GM19455 (cell line): ENCODE measurements around the gene IL20RA.

Experiments
- ATAC-seq: cut with Tn5 transposase; IDR thresholded peaks from one replicate; pipeline ENCODE4 v1.9.1; 2021; ENCODE audit not compliant: unreplicated experiment

Gene IL20RA

DNA sequence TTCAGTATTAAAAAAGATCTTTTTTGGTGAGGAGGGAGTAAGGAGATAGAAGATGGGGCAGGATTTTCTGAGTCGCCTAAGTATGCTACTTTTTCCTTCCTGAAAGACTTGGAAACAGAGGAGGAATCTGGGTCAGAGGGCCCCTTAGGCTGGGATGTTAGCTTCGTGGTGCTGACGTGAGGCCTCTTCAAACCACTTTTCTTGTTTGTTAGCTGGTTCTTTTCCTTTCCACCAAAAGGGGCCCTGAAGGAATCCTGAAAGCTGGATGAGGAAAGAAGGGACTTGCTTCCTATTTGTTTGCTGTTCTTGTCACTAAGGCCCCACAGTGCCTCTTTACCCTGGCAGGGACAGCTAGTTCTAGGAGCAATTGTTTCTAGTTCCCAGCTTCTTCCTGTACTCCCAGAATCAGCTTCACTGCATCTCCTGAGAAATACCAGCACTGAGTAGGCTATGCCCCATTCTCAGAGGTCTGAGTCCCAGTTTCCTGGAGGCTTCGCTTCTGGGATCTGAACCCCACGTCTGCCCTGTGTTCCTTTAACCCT, 2.2 kb upstream of the IL20RA start:
- ATAC-seq: no peak

DNA sequence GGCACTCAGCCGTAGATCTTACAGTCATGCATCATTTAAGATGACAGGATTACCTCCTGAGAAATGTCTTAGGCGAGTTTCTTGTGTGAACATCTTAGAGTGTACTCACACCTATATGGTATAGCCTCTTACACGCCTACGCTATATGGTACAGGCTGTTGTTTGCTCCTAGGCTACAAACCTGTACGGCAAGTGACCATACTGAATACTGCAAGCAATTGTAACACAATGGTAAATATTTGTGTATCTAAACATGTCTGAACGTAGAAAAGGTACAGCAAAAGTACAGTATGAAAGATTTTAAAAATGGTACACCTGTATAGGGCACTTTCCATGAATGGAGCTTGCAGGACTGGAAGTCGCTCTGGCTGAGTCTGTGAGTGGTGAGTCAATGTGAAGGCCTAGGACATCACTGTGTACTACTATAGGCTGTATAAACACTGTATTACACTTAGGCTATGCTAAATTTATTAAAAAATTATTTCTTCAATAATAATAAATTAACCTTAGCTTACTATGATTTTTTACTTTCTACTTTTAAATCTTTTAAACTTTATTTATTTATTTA, 541 bp upstream of the IL20RA start:
- no peak for ATAC-seq

DNA sequence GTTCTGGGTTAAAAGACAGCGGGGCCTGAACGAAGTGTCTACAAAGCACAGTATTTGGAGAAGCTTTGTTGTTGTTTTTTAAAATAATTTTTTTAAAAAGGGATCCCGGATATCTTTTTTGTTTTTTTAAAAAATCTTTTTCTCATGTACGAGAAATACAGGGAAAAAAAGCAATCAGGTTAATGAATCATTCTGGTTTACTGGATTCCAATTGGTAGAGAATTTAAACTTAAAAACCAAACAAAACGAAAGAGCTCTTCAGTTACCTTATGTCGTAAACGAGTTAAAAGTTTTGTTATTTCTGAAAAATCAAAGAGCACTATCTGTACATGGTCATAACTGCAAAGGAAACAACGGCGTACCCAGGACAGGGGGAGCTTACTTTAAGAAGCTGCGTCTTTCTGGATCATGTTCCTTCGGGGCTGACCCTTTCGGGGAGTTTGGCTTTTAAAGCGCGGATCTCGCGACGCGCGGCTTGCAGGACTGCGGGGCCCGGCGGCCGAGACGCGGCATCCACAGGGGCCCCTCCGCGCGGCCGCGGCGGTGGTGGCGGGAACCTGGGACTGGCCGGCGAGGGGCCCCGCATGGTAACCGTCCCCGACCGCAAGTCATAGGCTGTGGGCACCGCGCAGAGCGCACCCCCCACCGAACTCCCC, 927 bp downstream of the IL20RA start:
- ATAC-seq: no peak

DNA sequence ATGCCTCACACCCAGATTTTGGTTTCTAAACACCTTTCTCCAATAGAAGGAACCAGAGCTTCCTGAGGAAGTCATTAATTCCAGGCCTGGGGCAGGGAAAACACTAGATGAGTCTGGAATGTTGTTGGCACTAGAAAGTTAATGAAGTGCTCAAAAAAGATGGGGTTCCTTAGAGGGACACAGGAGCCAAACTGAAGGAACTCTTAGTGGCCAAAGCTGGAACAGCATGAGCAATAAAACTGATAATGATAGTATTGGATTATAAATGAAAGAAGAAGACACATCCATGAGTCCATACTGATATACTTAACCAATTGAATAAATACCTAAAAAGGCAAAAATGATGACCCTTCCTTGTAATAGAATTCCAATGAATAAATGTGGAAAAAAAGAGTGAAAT, 4.4 kb downstream of the IL20RA start:
- ATAC-seq: no peak

DNA sequence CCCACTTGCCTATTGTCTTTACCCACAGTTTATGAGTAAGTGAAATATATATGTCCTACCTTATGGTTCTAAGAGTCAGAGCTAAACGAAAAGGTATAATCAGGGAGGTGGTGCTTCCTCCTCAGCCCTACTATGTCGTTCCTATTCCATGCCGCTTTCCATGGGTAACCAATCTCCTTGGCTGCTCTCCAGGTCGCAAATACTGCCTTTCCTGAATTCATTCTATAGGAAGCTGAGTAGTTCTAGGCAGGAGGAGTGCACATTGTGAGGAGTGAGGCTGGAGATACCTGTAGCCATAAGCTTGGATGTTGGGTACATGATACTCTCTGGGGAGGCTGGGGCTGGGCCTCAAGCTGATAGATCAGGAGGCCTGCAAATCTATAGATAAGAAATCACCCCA, 5.8 kb downstream of the IL20RA start:
- ATAC-seq: no peak

DNA sequence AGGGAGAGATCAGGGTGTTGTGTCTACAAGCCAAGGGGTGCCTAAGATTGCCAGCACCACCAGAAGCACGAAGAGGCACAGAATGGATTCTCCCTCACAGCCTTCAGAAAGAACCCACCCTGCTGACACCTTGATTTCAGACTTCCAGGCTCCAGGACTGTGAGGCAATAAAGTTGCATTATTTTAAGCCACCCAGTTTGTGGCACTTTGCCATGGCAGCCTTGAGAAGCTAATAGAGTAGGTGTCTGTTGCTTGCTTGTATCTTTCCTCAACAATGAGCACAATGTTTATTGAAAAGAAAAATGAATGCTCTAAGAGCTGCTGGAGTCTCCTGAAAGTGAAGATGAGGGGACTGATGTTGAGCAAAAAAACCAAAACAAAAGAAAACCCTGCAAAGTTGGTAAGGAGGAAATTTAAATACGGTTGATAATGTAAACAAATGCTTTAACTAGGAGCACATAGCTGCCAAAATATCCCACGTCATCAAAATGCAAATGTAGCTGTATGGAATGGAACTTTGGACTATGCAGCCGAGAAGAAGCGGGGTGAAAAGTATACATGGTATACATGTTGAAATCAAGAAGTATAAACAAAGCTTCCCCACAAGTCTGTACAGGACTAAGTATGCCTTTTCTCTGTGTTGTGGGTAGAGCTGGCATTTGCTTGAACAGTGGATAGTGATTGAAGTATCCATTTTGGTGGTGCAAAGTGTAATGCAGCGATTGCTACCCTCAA, 8.0 kb downstream of the IL20RA start:
- ATAC-seq: no peak

DNA sequence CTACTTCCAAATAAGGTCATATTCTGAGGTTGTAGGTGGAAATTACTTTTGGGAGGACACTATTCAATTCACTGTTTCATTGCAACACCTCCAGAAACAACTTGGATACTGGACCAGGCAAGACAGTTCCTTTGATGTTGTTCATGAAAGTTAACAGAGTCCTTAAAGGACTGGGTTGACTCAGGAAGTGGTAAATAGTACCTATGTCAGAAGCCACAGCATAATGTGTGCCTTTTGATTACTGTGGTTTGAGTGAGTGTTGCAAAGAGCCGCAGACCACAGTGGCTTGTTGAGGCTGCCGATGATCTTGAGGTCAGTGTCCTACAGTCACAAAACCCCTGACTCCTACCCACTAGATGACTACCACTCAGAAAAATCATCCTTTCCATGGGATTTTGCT, 10.9 kb downstream of the IL20RA start:
- ATAC-seq: peak; percentile 89

DNA sequence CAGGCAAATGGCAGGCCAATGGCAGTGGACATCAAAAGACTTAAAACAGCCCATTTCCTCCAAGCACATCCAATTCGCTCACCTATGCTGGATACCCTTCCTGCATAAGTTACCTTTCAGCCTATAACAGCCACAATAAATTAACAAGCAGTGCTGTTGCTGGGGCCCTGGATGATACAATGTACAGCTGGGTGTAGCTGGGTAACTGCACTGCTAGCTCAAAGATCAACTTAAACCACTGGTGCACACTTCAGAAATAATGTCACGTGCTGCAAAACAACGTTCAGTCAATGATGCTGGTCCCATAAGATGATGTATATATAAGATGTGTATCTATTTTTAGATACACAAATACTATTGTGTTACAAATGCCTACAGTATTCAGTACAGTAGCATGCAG, 13.6 kb downstream of the IL20RA start:
- no peak for ATAC-seq

DNA sequence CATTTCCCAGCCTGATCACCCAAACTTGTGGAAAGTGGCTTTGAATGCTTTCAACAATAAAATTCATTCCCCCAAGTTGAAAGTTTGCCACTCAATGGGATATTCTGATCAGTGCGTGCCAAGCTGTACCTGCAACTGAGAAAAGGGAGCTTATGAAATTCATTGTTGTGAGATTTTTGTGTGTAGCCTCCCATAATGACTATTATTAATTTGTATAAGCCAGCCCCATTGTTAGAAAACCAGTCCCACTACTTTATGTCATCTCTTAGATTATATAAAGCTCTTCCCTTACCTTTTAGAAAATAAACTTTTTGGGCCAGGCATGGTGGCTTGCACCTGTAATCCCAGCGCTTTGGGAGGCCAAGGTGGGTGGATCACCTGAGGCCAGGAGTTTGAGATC, 15.9 kb downstream of the IL20RA start:
- ATAC-seq: no peak

DNA sequence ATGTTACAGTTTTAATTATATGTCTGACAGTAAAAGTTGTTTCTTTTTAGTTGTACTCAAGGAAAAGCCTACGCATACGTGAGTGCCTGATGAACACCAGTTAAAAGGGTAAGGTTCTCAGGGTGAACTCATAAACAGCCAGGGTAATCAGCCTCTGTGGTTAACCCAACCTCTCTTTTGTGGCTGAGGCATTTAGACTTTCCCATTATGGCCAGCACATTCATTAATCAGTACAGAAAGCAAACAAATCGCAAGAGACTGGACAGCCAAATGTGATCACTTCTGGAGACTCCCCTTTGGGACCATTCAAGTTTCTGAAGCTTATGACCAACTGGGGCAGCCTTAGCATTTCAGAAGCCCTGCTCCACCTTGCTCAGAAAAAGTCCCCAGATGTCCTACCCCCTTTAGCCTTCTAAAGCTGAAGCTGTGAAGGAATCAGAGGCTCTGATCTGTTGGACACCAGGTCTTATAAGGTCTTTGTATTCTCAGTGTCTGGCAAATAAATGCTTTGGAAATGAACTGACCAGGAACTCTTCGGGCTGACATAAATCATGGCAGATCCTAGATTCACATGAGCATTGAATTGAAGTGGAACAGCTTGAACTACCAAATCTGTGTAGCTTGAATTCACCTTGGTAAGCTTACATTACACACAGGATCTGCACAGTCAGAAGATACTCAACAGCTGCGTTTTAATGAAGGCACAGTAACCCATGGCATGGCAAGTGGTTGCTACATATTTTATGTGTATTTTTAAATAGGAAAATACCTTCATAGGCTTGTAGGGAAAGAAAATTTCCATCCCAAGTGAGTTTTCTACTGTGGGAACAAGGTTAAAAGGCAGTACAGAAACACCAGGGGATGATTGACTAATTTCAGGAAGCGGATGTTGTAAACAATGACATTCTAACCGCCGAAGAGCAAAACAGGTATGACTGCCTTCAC, 18.7 kb downstream of the IL20RA start:
- no peak for ATAC-seq

DNA sequence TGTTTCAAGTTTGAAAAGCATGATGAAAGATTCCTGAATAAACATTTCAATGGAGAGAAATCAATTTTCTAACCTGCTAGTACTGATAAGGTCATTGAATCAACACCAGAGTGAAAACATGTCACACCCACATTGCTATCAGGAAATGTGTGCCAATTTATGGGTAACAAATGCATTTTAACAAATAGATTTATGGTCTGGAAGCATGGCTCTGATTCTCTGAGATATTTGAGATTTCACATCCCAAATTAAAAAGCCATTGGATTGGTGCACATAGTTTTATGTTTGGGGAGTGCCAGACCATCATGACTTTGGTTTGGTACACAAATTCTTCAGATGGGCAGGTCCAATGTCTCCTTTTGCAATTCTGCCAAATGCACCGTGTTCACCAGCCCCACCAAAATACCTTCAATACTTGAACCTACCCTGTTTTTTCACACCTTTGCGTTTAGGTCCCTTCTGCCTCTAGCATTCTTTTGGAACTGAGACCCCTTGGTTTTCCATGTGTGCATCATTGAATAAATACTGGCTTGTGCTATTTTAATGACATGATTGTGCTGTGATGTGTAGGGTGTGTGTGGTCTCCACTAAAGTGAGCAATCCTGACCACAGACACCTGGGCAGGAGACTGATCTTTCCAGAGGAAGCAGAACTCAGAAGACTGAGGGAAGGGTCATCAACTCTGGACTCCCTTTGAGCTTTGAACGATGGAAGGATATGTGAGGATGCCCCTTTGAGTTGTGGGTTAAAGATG, 20.4 kb downstream of the IL20RA start:
- ATAC-seq: no peak

DNA sequence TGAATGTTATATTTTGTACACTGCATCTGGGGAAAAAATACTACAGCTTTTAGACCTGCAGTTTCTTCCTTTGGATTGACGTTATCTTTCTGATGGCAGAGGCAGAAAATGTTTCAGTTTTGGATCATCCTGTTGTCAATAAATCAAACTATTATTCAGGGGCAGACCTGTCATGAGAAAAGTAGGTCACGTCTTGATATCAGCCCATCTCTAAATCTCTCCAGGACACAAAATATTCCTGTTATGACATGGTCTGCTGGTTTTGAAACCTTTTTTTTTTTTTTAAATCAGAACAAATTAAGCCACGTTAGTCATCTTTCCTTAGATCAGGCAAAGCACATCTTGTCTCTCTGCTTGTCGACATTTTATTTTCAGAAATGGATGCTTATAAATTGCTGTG, 24.0 kb downstream of the IL20RA start:
- no peak for ATAC-seq

DNA sequence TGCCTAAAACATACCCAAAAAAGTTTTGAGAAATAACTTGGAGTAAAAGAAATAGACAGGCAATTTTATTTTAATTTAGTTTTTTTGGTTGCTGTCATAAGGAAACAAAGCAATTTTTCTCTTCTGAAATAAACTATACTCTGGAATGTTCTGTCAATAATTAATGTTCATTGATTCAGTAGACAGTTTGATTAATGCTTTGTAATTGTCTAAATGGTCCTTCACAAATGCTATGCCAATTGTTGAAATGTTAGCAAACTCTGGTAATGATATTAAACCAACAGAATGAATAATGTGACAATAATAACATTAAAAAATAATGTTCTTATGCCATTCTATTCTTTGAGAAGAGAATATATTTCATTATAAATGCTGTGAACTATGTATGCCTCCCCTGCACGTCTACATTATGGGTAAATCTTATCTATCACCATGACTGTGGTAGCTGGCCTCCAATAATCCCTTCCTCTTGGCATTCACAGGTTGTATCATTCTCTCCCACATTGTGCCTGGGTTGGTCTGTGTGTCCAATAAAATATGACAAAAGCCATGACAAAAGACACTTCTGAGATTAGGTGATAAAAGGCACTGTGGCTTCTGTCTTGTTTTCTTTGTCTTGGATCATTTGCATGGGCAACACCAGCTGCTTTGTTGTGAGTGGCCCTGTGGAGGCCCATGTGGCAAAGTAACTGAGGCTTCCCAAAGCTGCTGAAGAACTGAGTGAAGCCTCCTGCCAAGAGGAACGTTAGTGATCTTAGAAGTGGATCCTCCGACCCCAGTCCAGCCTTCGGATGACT, 25.1 kb downstream of the IL20RA start:
- ATAC-seq: no peak

DNA sequence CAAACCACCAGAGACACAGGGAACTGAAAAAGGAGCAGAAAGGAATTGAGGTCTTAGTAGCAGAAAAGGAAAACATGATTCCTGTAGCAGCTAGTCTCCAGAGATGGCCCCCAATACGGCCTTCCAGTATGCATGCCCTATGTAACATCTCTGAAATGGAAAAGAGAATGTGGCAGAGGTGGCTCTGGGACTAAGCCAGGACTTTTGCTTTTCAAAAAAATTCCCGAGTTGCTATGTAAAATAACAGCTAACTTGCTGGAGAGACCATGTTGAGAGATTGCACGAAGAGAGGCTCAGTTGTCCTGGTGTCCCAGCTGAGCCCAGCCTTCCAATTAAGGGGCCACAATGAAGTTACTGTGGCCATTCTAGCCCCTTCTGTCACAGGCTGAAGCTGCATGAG, 27.7 kb downstream of the IL20RA start:
- ATAC-seq: no peak

DNA sequence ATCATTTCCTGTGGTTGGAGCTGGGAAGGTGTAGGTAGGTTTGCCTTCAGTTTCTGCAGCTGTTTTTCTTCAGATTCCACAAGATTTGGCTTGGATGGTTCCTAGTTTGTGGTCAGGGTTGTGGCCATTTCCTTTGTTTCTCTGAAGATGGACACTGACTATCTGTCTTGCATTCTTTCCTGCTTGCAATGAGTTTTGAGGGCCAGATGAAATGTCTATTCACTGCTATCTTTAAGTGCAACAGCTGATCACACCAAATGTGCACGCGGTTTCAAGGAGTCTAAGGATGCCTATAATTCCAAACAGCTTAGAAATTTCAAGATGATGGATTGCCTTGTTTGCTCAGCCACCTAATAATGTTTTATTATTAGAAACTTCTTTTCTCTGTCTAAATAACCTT, 28.4 kb downstream of the IL20RA start:
- ATAC-seq: no peak

DNA sequence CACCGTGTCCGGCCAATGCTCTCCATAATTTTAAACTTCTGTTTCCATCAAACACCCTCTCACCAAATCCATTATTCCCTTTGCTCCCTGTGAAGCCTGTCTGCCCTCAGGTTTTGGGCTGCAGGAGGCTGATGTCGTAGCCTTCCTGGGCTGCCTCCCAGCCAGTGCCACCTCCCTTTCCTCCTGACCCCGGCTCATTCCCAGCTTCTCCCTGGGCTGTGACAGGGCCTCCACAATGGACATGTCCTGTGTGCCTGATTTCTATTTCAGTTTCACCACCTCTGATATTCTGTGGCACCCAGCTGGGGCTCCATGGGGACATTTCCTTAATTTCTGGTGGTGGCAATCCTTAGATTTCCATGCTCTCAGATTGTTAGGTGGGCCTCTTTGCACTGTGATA, 28.8 kb downstream of the IL20RA start:
- ATAC-seq: no peak

DNA sequence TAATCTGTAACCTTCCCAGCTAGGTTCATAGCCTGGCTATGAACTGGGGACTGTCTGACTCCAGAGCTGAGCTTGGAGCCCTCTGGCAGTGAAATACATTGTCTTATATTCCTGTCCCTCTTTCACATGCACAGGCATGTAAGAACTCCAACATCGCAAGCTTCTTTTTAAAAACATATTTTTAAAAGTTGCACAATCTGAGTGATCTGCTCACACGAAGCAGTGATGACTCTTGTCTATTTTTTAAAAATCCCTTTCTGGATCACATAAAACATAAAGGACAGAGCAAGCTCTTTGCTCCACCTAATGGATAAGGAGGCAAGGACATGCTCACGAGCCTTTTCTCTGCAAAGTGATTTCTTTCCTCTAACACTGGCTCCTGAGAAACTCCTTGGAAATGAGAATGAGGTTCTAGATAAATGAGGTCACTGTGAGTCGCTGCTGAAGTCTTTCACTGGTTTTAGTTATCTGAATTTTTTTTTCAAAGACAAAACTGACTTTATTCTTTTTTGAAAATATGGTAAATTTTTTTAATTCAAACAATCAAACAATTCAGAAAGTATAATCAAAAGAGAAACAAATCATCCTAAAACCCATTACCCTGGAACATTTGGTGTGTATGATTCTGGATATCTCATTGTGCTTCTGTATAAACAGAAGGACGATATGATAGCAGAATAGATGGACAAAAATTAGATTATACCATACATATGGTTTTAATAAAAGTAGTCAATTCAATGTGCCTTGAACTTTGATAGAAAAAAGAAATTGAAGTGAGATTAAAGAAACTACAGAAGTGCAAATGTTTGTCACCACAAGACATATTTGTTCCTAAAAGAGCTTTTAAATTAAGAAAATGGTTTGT, 30.8 kb downstream of the IL20RA start:
- no peak for ATAC-seq

DNA sequence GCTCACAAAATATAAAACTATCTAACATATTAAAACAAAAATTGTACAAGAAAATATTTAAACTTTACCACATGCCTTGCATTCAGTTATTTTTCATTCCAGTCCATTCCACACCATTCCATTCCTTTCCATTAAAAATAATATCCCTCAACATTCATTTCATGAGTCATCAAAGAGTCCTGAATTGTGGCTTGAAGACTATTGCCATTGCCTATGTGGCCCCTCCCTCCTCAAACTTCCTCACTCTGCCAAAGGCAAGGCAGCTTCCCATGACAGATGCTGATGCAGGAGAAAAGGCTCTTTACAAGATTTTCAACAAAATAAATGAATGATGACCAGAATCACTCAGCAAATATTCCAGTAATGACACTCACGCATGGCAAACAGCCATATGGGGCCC, 31.7 kb downstream of the IL20RA start:
- ATAC-seq: no peak

DNA sequence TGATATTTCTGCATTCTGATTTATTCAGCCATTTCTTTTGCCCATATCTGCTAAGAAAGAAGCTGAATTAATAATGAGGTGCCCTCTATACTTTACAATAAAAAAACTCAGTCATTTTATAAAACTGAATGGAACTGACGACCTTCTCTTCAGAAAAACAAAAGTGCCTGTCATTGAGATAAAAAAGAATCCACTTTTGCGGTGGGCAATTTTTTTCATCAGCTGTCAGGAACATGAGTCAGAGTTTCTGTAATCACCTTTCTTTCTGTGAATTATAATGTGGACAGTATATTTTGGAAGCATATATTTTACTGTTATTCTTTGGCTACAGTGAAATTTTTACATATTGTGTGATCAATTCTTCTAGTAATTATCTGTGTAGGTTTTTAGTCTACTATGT, 33.4 kb downstream of the IL20RA start:
- no peak for ATAC-seq
